ENCODE results near the gene MAP3K7. TPM values are rescaled to one million over a fixed set of nuclear protein-coding genes. Genes with fewer than 3 reads are reported as not detected.

The MAP3K7 gene
- total and polyA plus RNA-seq, 4 donors: 5.5 to 17.2 (median 11.5) TPM

DNA sequence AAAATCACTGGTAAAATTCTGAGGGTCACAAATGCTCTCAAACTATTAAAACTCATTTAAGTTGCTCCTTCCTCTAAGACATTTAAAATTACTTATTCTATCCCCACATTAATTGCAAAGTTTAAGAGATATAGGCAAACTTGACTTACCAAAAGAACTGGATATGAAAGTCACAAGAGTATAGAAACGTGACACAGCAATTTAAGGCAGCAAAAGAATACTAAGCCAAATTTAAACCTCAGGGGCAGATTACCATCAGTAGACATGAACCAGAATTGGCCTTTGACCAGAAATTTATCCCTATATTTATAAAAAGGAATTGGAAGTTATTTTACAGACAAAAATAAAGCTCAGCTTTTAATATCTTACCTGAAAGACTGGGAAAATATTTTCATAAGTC, 56.0 kb downstream of the MAP3K7 start:
- no peak for TF ChIP-seq FOXA2 (IDR thresholded peaks at IDR 0.05)
- TF ChIP-seq, protein P1, sequence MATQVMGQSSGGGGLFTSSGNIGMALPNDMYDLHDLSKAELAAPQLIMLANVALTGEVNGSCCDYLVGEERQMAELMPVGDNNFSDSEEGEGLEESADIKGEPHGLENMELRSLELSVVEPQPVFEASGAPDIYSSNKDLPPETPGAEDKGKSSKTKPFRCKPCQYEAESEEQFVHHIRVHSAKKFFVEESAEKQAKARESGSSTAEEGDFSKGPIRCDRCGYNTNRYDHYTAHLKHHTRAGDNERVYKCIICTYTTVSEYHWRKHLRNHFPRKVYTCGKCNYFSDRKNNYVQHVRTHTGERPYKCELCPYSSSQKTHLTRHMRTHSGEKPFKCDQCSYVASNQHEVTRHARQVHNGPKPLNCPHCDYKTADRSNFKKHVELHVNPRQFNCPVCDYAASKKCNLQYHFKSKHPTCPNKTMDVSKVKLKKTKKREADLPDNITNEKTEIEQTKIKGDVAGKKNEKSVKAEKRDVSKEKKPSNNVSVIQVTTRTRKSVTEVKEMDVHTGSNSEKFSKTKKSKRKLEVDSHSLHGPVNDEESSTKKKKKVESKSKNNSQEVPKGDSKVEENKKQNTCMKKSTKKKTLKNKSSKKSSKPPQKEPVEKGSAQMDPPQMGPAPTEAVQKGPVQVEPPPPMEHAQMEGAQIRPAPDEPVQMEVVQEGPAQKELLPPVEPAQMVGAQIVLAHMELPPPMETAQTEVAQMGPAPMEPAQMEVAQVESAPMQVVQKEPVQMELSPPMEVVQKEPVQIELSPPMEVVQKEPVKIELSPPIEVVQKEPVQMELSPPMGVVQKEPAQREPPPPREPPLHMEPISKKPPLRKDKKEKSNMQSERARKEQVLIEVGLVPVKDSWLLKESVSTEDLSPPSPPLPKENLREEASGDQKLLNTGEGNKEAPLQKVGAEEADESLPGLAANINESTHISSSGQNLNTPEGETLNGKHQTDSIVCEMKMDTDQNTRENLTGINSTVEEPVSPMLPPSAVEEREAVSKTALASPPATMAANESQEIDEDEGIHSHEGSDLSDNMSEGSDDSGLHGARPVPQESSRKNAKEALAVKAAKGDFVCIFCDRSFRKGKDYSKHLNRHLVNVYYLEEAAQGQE (IDR thresholded peaks at IDR 0.05): no peak
- TF ChIP-seq RAD21 (IDR thresholded peaks at IDR 0.05): no peak
- no peak for TF ChIP-seq HNF4G (IDR thresholded peaks at IDR 0.05)
- no peak for TF ChIP-seq EGR1 (IDR thresholded peaks at IDR 0.05; ENCODE audit: low read depth in 2 of 2)
- TF ChIP-seq JUND (IDR thresholded peaks at IDR 0.05): no peak
- TF ChIP-seq NR2F2 (IDR thresholded peaks at IDR 0.05): no peak
- no peak for DNase-seq (ENCODE audit: low spot score)
- no peaks in the 10 kb centered on the region for H3K27me3 ChIP-seq (ENCODE audit: control insufficient read depth in 4 of 4, insufficient read depth in 4 of 4, low read length in 3 of 4)
- WGBS: 91% methylated on average over 1 of the region's 1 CpG
- H3K27ac ChIP-seq (ENCODE audit: low read depth in 1 of 2, low read length in 2 of 2): no peak overlapping the region
- H3K4me1 ChIP-seq (ENCODE audit: control insufficient read depth in 4 of 4, insufficient read depth in 4 of 4, low read length in 3 of 4): no peaks in the 10 kb centered on the region
- no peak overlapping the region for H3K9ac ChIP-seq (ENCODE audit: low read depth in 1 of 2, low read length in 2 of 2)
- H3K4me3 ChIP-seq (ENCODE audit: low read depth in 1 of 3, low read length in 3 of 3): no peak overlapping the region
- peaks cover 0 to 14% (median 9%) of the 10 kb centered on the region in 4 donors for H3K36me3 ChIP-seq (ENCODE audit: control insufficient read depth in 4 of 4, insufficient read depth in 3 of 4, low read depth in 1 of 4, low read length in 3 of 4)
- no peaks in the 10 kb centered on the region for H3K9me3 ChIP-seq (ENCODE audit: control insufficient read depth in 4 of 4, low read length in 3 of 4)

DNA sequence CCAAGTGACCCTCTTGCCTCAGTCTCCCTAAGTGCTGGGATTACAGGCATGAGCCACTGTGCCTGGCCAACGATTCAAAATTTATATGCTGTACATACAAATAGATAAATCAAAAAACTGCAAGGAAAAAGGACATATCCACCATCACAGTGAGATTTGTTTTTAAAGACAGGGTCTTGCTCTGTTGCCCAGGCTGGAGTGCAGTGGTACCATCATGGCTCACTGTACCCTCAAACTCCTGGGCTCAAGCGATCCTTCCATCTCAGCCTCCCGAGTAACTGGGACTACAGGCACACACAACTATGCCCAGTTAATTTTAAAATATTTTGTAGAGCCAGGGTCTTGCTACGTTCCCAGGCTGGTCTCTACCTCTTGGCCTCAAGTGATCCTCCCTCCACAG, 61.5 kb downstream of the MAP3K7 start:
- peaks cover 1 to 19% (median 12%) of the 10 kb centered on the region in 4 donors for H3K36me3 ChIP-seq (ENCODE audit: control insufficient read depth in 4 of 4, insufficient read depth in 3 of 4, low read depth in 1 of 4, low read length in 3 of 4)
- DNase-seq (ENCODE audit: low spot score): no peak
- H3K9me3 ChIP-seq (ENCODE audit: control insufficient read depth in 4 of 4, low read length in 3 of 4): no peaks in the 10 kb centered on the region
- no peaks in the 10 kb centered on the region for H3K27me3 ChIP-seq (ENCODE audit: control insufficient read depth in 4 of 4, insufficient read depth in 4 of 4, low read length in 3 of 4)
- H3K4me1 ChIP-seq (ENCODE audit: control insufficient read depth in 4 of 4, insufficient read depth in 4 of 4, low read length in 3 of 4): peaks cover 0 to 1% (median 0%) of the 10 kb centered on the region in 4 donors
- WGBS: 97% methylated on average over 4 of the region's 4 CpGs
- H3K27ac ChIP-seq (ENCODE audit: low read depth in 1 of 2, low read length in 2 of 2): no peak overlapping the region
- no peak overlapping the region for H3K9ac ChIP-seq (ENCODE audit: low read depth in 1 of 2, low read length in 2 of 2)
- no peak for TF ChIP-seq YY1 (IDR thresholded peaks at IDR 0.05)
- no peak for TF ChIP-seq FOXA1 (IDR thresholded peaks at IDR 0.05)
- no peak for TF ChIP-seq RXRA (IDR thresholded peaks at IDR 0.05)
- H3K4me3 ChIP-seq (ENCODE audit: low read depth in 1 of 3, low read length in 3 of 3): no peak overlapping the region

DNA sequence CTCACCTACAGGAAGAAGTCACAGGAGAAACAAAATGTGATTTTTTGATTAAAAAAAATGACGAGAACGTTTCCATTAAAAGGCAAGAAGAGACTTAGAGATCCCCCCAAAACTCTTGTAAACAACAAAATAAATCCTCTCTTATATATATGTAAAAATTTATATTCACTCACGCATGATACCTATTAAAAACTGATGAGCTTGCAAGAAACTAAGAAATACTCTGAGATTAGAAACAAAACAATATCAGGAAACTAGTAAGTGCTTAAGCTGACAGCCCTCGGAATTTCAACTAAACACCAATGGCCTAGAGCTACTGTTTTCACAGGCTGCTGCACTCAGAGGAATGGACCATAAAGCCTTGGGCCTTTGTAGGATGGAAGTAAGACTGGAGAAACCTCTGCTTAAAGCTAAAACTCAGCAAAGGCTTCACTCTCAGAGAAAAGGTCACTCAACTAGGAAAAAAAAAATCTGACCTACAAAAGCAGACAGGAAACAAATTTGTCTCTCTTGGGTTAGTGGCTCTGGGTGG, 63.0 kb downstream of the MAP3K7 start:
- no peak overlapping the region for H3K9ac ChIP-seq (ENCODE audit: low read depth in 1 of 2, low read length in 2 of 2)
- whole genome bisulfite sequencing: 93% methylated on average over 4 of the region's 4 CpGs
- H3K27me3 ChIP-seq (ENCODE audit: control insufficient read depth in 4 of 4, insufficient read depth in 4 of 4, low read length in 3 of 4): no peaks in the 10 kb centered on the region
- peaks cover 0 to 1% (median 0%) of the 10 kb centered on the region in 4 donors for H3K4me1 ChIP-seq (ENCODE audit: control insufficient read depth in 4 of 4, insufficient read depth in 4 of 4, low read length in 3 of 4)
- DNase-seq (ENCODE audit: low spot score): no peak
- H3K36me3 ChIP-seq (ENCODE audit: control insufficient read depth in 4 of 4, insufficient read depth in 3 of 4, low read depth in 1 of 4, low read length in 3 of 4): peaks cover 2 to 19% (median 14%) of the 10 kb centered on the region in 4 donors
- H3K27ac ChIP-seq (ENCODE audit: low read depth in 1 of 2, low read length in 2 of 2): no peak overlapping the region
- no peak overlapping the region for H3K4me3 ChIP-seq (ENCODE audit: low read depth in 1 of 3, low read length in 3 of 3)
- no peaks in the 10 kb centered on the region for H3K9me3 ChIP-seq (ENCODE audit: control insufficient read depth in 4 of 4, low read length in 3 of 4)
- no peak for TF ChIP-seq HNF4A (conservative IDR thresholded peaks at IDR 0.05)
- TF ChIP-seq, protein P2, sequence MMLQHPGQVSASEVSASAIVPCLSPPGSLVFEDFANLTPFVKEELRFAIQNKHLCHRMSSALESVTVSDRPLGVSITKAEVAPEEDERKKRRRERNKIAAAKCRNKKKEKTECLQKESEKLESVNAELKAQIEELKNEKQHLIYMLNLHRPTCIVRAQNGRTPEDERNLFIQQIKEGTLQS (IDR thresholded peaks at IDR 0.05): no peak
- TF ChIP-seq TAF1 (conservative IDR thresholded peaks at IDR 0.05): no peak
- TF ChIP-seq, protein P3, sequence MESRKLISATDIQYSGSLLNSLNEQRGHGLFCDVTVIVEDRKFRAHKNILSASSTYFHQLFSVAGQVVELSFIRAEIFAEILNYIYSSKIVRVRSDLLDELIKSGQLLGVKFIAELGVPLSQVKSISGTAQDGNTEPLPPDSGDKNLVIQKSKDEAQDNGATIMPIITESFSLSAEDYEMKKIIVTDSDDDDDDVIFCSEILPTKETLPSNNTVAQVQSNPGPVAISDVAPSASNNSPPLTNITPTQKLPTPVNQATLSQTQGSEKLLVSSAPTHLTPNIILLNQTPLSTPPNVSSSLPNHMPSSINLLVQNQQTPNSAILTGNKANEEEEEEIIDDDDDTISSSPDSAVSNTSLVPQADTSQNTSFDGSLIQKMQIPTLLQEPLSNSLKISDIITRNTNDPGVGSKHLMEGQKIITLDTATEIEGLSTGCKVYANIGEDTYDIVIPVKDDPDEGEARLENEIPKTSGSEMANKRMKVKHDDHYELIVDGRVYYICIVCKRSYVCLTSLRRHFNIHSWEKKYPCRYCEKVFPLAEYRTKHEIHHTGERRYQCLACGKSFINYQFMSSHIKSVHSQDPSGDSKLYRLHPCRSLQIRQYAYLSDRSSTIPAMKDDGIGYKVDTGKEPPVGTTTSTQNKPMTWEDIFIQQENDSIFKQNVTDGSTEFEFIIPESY (IDR thresholded peaks at IDR 0.05): no peak
- no peak for TF ChIP-seq GABPA (IDR thresholded peaks at IDR 0.05 in 1 of 2, conservative IDR thresholded peaks at IDR 0.05 in 1 of 2)
- no peak for TF ChIP-seq FOXA2 (IDR thresholded peaks at IDR 0.05)
- no peak for TF ChIP-seq RAD21 (IDR thresholded peaks at IDR 0.05)
- no peak for TF ChIP-seq NR2F2 (IDR thresholded peaks at IDR 0.05)
- TF ChIP-seq, protein P1 (IDR thresholded peaks at IDR 0.05): no peak
- TF ChIP-seq FOXA1 (IDR thresholded peaks at IDR 0.05): no peak
- TF ChIP-seq, protein P4, sequence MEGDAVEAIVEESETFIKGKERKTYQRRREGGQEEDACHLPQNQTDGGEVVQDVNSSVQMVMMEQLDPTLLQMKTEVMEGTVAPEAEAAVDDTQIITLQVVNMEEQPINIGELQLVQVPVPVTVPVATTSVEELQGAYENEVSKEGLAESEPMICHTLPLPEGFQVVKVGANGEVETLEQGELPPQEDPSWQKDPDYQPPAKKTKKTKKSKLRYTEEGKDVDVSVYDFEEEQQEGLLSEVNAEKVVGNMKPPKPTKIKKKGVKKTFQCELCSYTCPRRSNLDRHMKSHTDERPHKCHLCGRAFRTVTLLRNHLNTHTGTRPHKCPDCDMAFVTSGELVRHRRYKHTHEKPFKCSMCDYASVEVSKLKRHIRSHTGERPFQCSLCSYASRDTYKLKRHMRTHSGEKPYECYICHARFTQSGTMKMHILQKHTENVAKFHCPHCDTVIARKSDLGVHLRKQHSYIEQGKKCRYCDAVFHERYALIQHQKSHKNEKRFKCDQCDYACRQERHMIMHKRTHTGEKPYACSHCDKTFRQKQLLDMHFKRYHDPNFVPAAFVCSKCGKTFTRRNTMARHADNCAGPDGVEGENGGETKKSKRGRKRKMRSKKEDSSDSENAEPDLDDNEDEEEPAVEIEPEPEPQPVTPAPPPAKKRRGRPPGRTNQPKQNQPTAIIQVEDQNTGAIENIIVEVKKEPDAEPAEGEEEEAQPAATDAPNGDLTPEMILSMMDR (IDR thresholded peaks at IDR 0.05; ENCODE audit: low read depth, low read length, missing input control): no peak
- TF ChIP-seq YY1 (IDR thresholded peaks at IDR 0.05): no peak
- TF ChIP-seq RXRA (IDR thresholded peaks at IDR 0.05): no peak

Data from liver (tissue), 9 donors.